Esophagus (tissue), 2 donors: ENCODE results near the gene RCOR3. TPM values are rescaled to one million over a fixed set of nuclear protein-coding genes. Genes with fewer than 3 reads are reported as not detected.
"Not testable (repeated sequence)": the region's sequence is repeated elsewhere in the genome, so short reads cannot be mapped to it uniquely, and the experiment has no call there.

Experiments used
- H3K27ac ChIP-seq, 2 donors: one replicate each; pipeline ENCODE4 v1.5.1; 2013; ENCODE audit warnings: low read depth in 2 of 2, mild to moderate bottlenecking in 2 of 2, inconsistent platforms in 1 of 2, low read length in 1 of 2, moderate library complexity in 1 of 2
- H3K27me3 ChIP-seq, 2 donors: one replicate each; pipeline ENCODE4 v1.6.1; 2013; ENCODE audit warnings: low read length in 2 of 2, control low read depth in 1 of 2, mild to moderate bottlenecking in 1 of 2; ENCODE audit not compliant: insufficient read depth in 2 of 2, control insufficient read depth in 1 of 2
- H3K36me3 ChIP-seq, 2 donors: one replicate each; pipeline ENCODE4 v1.6.1; 2013; ENCODE audit warnings: low read length in 1 of 2; ENCODE audit not compliant: control insufficient read depth in 2 of 2, insufficient read depth in 2 of 2
- H3K4me1 ChIP-seq, 2 donors: one replicate each; pipeline ENCODE4 v1.6.1; 2013; ENCODE audit warnings: low read length in 1 of 2; ENCODE audit not compliant: control insufficient read depth in 2 of 2, insufficient read depth in 2 of 2
- H3K4me3 ChIP-seq, 2 donors: one replicate each; pipeline ENCODE4 v1.5.1; 2013; ENCODE audit warnings: low read length in 2 of 2, mild to moderate bottlenecking in 2 of 2, low read depth in 1 of 2, moderate library complexity in 1 of 2
- H3K9me3 ChIP-seq, 2 donors: one replicate each; pipeline ENCODE4 v1.6.1; 2013; ENCODE audit warnings: mild to moderate bottlenecking in 2 of 2, low read depth in 1 of 2, low read length in 1 of 2, moderate library complexity in 1 of 2; ENCODE audit not compliant: control insufficient read depth in 2 of 2, insufficient read depth in 1 of 2
- WGBS, 2 donors: extraction: QIAGEN DNeasy Blood & Tissue Kit; methylation state at CpG; one replicate each; pipeline ENCODE4 v1.1.7; 2013; 5-methylcytosine and 5-hydroxymethylcytosine counted together
- polyA plus RNA-seq, 2 donors: library from polyadenylated mRNA; stranded (reverse); fragments of 200-250 nt; gene quantifications; one replicate each; pipeline ENCODE4 v1.2.3, GENCODE V29; 2013
- donor health status: healthy with polysubstance abuse.
- donor health status: Bipolar disorder and iron deficiency.

The RCOR3 gene
- 10 to 100 TPM; 12.4 to 20.6 TPM for polyA plus RNA-seq

DNA sequence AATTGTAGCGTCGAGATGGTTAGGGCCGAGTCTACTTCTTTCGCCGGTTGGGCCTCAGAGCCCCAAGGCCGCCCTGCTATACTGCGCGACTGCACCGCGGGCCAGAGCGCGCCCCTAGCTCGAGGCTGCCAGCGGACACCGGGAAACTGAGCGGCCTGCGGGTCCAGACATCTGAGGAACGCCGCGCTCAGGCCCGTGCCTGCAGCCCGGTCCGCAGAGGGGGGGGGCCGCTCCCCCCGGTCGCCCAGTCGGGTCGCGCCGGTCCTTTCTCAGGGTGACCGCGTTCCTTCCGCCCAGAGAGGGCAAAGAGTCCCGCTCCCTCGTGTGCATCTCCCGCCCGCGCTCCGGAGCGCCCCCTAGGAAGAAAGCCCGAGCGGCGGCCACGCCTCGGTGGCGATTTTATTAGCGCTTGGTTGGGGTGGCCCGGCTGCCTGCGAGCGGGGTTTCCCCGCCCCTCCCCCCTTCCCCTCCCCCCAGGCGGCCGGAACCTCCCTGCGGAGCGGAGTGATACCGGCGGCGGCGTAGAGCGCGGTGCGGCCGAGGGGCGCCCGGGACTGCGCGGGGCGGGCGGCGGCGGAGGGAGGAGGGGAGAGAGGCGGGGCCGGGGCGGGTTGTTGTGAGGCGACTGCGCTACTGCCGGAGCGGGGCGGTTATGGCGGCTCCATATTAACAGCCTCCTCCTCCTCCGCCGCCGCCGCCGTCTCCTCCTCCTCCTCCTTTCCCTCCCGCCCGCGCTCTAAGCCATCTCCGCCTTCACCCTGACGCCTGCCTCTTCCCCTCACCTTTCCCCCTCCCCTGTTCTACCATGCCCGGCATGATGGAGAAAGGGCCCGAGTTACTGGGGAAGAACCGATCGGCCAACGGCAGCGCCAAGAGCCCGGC lies at the start of gene RCOR3:
RCOR3 (plus strand) TSS at position 611 of the 882 bp plus-strand sequence; CDS start at position 806, 195 bp downstream.
- no peaks in the 10 kb centered on the region for H3K27me3 ChIP-seq
- 1% methylated on average over 53 to 87 of the region's 97 CpGs for WGBS, 2 donors

GRCh38 chr1:211210052-211210451 lies 49.1 kb upstream of the RCOR3 start:
- Histone ChIP-seq H3K9me3 (peaks cover 3 to 4% of the 10 kb centered on the region in 2 donors), H3K4me3 (no peak overlapping the region), H3K4me1 (no peaks in the 10 kb centered on the region), H3K27me3 (no peaks in the 10 kb centered on the region), H3K36me3 (no peaks in the 10 kb centered on the region), H3K27ac (no peak overlapping the region)
- WGBS, 2 donors, result 85 to 92% methylated on average over 5 of the region's 5 CpGs

More for the DNA sequence above, at the start of gene RCOR3:
- no peaks in the 10 kb centered on the region for H3K36me3 ChIP-seq
- no peaks in the 10 kb centered on the region for H3K4me1 ChIP-seq
- H3K27ac ChIP-seq, result peak within 1 kb of the TSS; percentile 98 to 99
- no peaks in the 10 kb centered on the region for H3K9me3 ChIP-seq
- peak within 1 kb of the TSS; percentile 79 to 98 for H3K4me3 ChIP-seq

DNA sequence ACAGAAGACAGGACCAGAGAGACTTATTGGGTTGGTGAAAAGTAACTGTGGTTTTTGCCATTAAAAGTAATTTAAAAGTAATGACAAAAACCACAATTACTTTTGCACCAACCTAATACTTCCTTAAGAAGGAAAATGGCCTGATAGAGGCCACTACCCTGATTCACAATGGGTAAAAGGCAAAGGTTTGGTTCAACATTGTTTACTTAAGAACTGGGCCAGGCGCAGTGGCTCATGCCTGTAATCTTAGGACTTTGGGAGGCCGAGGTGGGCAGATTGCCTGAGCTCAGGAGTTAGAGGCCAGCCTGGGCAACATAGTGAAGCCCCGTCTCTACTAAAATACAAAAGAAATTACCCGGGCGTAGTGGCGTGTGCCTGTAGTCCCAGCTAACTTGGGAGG lies 48.2 kb upstream of the RCOR3 start:
- Histone ChIP-seq H3K4me1 (no peaks in the 10 kb centered on the region), H3K9me3 (peaks cover 3 to 4% of the 10 kb centered on the region in 2 donors), H3K27ac (no peak overlapping the region), H3K4me3 (no peak overlapping the region), H3K36me3 (no peaks in the 10 kb centered on the region), H3K27me3 (no peaks in the 10 kb centered on the region)
- WGBS, 2 donors, result 92% methylated on average over 6 of the region's 6 CpGs

GRCh38 chr1:211213702-211214101 lies 45.5 kb upstream of the RCOR3 start:
- no peaks in the 10 kb centered on the region for H3K9me3 ChIP-seq
- 88 to 92% methylated on average over 2 of the region's 2 CpGs for WGBS, 2 donors

DNA sequence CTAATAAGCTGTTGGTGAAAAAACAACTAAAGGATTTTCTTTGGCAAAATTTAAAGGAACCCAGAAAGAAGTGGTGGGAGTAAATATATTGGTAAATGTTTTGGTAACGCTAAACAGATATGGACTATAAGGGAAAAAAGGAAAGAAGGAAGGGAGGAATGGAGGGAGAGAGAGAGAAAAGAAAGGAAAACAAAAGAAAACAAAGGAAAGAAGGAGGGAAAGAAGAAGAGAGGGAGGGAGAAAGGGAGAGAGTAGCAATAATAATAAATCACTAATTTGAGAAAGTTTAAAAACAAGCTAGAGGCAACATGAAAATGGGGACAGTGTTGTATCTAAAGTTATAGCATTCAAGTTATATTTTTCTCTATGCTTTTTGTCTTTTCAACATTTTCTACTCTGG lies 43.6 kb upstream of the RCOR3 start:
- Histone ChIP-seq H3K9me3 (no peaks in the 10 kb centered on the region), H3K36me3 (no peaks in the 10 kb centered on the region), H3K27ac (no peak overlapping the region), H3K4me1 (no peaks in the 10 kb centered on the region), H3K4me3 (no peak overlapping the region), H3K27me3 (no peaks in the 10 kb centered on the region)
- WGBS, 2 donors, result 92 to 100% methylated on average over 1 of the region's 1 CpG

More at GRCh38 chr1:211213702-211214101, 45.5 kb upstream of the RCOR3 start:
- Histone ChIP-seq H3K36me3 (no peaks in the 10 kb centered on the region), H3K27me3 (no peaks in the 10 kb centered on the region), H3K4me3 (no peak overlapping the region), H3K27ac (no peak overlapping the region), H3K4me1 (no peaks in the 10 kb centered on the region)

DNA sequence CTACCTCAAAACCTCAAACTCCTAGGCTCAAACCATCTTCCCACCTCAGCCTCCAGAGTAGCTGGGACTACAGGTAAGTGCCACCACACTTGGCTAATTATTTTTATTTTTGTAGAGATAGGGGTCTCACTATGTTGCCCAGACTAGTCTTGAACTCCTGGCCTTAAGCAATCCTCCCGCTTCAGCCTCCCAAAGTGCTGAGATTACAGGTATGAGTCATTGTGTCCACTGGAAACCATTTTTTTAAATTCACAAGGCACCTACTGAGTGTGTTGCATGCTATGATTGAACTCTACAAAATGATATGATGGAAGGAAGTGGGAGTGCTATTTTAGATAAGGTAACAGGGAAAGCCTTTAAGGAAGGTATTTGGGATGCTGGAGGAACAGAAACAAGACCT lies 41.8 kb upstream of the RCOR3 start:
- no peaks in the 10 kb centered on the region for H3K36me3 ChIP-seq
- H3K27ac ChIP-seq, result no peak overlapping the region
- no peak overlapping the region for H3K4me3 ChIP-seq
- no peaks in the 10 kb centered on the region for H3K27me3 ChIP-seq
- no peaks in the 10 kb centered on the region for H3K4me1 ChIP-seq
- WGBS, 2 donors, result 95 to 97% methylated on average over 1 of the region's 1 CpG
- H3K9me3 ChIP-seq, result no peaks in the 10 kb centered on the region

DNA sequence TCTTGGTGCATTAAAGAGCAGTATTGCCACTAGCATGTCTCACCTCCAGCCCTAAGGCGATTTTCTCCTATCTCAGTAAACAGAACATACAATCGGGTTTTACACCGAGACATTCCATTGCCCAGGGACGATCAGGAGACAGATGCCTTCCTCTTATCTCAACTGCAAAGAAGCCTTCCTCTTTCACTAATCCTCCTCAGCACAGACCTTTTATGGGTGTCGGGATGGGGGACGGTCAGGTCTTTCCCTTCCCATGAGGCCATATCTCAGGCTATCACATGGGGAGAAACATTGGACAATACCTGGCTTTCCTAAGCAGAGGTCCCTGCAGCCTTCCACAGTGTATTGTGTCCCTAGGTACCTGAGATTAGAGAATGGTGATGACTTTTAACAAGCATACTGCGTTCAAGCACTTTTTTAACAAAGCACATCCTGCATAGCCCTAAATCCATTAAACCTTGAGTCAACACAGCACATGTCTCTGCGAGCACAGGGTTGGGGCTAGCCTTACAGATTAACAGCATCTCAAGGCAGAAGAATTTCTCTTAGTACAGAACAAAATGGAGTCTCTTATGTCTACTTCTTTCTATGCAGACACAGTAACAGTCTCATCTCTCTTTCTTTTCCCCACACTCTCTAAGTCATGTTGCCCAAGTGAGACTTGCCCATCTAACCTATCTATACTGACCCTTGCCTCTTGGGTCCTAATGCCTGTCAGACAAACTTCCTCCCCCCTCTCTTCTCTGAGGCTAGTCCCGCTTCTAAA lies 36.5 kb upstream of the RCOR3 start:
- 55 to 62% methylated on average over 9 of the region's 9 CpGs for WGBS, 2 donors

DNA sequence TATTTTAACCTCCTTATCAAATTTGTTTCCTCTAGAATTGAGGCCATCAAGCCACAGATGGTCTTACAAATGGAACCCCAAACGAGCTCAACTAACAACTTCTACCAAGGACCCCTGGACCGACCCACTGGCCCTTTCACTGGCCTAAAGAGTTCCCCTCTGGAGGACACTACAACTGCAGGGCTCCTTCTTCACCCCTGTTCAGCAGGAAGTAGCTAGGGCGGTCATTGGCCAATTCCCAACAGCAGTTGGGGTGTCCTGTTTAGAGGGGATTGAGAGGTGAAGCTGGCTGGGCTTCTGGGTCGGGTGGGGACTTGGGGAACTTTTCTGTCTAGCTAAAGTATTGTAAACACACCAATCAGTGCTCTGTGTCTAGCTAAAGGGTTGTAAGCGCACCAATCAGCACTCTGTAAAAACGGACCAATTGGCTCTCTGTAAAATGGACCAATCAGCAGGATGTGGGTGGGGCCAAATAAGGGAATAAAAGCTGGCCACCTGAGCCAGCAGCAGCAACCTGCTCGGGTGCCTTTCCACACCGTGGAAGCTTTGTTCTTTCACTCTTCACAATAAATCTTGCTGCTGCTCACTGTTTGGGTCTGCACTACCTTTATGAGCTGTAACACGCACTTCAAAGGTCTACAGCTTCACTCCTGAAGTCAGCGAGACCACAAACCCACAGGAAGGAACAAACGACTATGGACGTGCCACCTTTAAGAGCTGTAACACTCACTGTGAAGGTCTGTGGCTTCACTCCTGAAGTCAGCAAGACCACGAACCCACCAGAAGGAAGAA lies 30.4 kb upstream of the RCOR3 start:
- H3K4me3 ChIP-seq, H3K27me3 ChIP-seq, H3K9me3 ChIP-seq, H3K27ac ChIP-seq, H3K4me1 ChIP-seq, H3K36me3 ChIP-seq: not testable (repeated sequence)
- WGBS, 2 donors, result 79 to 81% methylated on average over 13 of the region's 13 CpGs

More for the DNA sequence above, 36.5 kb upstream of the RCOR3 start:
- H3K4me3 ChIP-seq, H3K4me1 ChIP-seq, H3K36me3 ChIP-seq, H3K27ac ChIP-seq, H3K27me3 ChIP-seq, H3K9me3 ChIP-seq: not testable (repeated sequence)

GRCh38 chr1:211229365-211229759 lies 29.8 kb upstream of the RCOR3 start:
- Histone ChIP-seq H3K9me3 (no peaks in the 10 kb centered on the region), H3K36me3 (no peaks in the 10 kb centered on the region), H3K27me3 (no peaks in the 10 kb centered on the region), H3K27ac (no peak overlapping the region), H3K4me3 (no peak overlapping the region), H3K4me1 (no peaks in the 10 kb centered on the region)
- 70 to 79% methylated on average over 7 of the region's 7 CpGs for WGBS, 2 donors
